SU-DHL-6 (cell line): ENCODE measurements around the gene SYNGR1.

Experiments used
- CTCF ChIP-seq: fragments of 200-600 bp; sonication (generic); IDR thresholded peaks from one replicate; pipeline ENCODE4 v1.5.1; 2017; ENCODE audit warnings: antibody characterized with exemption, mild to moderate bottlenecking, low read length, moderate library complexity; ENCODE audit not compliant: insufficient read depth, poor library complexity, severe bottlenecking
- EZH2phosphoT487 ChIP-seq: fragments of 200-600 bp; sonication (generic), shearing (Covaris generic); conservative IDR thresholded peaks from 2 replicates; pipeline ENCODE4 v1.6.1; 2018; ENCODE audit warnings: mild to moderate bottlenecking, antibody characterized with exemption, low read length, moderate library complexity, mixed read lengths

GRCh38 chr22:39419096-39419495 lies 69.3 kb downstream of the SYNGR1 start:
- TF ChIP-seq CTCF (no peak), EZH2phosphoT487 (no peak)
